Hematopoietic multipotent progenitor cell treated with erythropoietin and hydrocortisone succinate and interleukin-3 and kit ligand, for 8 days (in vitro differentiated cells): ENCODE measurements around the gene PCDHA1.
"Not testable (repeated sequence)": the region's sequence is repeated elsewhere in the genome, so short reads cannot be mapped to it uniquely, and the experiment has no call there.

ENCODE experiments used
- DNase-seq: peaks from one replicate; pipeline ENCODE4 v3.0.0-alpha.2; 2015

PCDHA1 gene

DNA sequence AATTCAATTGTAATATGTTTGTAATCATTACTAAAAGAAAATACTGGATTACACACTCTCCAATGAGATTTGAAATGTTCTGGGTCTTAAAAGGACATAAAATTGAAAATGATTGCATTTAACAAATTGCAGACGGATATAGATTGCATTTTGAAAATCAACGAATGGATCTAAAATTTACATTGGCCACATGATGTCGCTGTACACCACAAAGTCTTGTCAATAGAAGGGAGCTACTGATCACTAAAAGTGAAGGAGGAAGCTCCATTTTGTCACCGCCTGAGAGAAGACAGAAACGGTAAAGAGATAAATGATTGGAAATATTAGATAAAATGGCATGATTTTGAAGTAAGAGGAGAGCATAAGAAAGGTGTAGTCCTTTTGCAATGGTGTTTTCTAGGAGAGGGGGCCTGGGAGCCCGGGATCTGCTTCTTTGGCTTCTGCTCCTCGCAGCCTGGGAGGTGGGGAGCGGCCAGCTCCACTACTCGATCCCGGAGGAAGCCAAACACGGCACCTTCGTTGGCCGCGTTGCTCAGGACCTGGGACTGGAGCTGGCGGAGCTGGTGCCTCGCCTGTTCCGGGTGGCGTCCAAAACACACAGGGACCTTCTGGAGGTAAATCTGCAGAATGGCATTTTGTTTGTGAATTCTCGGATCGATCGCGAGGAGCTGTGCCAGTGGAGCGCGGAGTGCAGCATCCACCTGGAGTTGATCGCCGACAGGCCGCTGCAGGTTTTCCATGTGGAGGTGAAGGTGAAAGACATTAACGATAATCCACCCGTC, at the start of gene PCDHA1:
Gene PCDHA1, plus strand, starts transcription at position 236 of the 782 bp plus-strand sequence.
- peak; percentile 5 for DNase-seq

DNA sequence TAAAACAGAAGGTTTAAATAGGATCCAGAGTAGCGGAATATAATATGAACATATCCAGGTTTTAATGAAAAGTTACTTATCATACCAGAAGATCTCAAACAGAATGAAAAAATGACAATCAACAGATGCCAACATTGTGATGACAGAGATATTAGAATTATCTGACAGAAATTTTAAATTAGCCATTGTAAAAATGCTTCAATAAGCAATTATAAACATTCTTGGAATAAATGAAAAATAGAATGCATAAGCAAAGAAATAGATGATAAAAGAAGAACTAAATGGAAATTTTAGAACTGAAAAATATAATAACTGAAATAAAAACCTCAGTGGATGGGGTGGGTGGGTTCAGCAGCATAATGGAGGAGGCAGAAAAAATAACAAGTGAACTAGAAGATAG, 48.5 kb upstream of the PCDHA1 start:
- DNase-seq = no peak

DNA sequence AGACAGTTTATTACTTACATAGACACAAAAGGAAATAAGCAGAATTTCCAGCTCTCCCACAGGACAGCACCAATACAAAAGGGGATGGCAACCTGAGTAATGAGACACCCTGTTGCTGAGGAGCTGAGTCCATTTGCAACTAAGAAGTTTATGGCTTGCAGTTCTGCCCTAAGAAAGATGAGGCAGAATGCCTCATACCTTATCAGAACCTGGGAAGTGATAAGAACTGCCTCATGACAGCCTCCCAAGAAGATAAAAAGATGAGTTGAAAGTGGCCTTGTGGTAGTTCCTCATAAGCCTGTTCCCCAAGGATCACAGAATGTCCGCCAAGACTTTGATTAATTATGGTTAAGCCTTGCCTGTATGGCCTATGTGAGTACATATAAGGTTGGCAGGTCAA, 44.0 kb upstream of the PCDHA1 start:
- no peak for DNase-seq

DNA sequence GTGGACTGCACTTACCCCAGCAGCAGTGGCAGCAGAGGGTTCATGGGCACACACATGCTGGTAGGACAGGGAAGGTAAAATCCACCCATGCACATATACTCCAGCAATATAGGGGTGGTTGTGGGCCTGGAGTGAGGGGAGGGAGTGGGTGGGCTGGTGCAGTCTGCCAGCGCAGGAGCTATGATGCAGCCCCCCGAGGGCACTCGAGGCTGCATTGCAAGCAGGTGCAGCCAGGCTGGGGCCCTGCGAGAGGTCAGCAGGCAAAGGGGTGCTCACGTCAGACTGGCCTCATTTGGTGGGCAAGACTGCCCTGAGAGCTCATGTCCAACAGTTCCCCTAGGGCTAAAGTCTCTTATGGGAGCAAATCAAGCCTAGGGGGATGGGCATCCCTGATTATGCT, 32.4 kb upstream of the PCDHA1 start:
- DNase-seq = no peak

DNA sequence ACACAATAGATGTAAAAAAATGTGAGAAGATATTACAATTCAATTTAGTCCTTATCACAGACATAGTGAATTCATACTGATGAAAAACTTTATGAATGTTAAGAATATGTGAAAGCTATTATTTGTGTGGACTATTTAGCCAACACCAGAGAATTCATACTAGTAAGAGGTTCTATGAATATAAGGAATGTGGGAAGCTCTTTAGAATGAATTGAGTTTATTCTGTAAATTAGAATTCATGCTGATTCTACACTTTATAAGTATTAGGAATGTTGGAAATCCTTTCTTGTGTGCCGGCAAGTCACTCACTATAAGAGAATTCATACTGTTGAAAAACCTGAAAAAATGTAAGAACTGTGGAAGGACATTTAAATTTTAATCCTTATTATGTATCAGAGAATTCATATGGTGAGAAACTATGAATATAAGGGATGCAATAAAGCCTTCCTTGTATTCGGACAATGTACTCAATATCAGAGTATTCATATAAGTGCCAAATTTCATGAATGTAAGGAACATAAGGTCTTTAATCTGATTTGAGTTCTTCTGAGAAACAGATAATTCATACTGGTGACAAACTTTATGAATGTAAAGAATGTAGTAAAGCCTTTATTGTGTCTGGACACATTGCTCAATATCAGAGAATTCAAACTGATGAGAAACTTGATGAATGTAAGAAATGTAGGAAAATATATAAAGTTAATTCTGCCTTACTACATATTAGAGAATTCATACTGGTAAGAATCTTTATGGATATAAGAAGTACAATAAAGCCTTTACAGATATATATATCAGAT, 21.6 kb upstream of the PCDHA1 start:
- peak; percentile 6 for DNase-seq

DNA sequence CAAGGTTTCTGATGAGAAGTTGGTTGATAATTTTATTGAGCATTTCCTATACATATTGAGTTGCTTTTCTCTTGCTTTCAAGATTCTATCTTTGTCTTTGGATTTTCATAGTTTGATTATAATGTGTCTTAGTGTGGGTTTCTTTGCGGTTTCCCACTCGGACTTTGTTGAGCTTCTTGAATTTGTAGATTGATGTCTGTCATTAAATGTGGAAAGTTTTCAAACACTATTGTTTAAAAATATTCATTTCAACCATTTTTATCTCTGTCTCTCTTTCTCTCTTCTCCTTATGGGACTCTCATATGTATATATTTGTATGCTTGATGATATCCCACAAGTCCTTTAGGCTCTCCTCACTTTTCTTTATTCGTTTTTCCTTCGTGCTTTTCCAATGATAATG, 18.5 kb upstream of the PCDHA1 start:
- no peak for DNase-seq

DNA sequence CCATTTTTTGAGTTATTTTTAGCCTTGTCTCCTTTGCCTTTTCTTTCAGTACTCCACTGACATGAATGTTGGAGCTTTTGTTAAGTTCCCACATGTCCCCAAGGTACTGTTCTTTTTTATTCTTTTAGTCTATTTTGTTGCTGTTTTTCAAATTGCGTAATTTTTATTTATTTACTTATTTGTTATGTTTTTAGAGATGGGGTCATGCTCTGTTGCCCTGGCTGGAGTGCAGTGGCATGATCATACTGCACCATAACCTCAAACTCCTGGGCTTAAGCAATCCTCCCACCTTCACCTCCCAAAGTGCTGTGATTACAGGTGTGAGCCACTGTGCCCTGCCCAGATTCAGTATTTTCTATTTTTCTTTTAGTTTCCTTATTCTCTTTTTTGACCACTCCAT, 5.4 kb upstream of the PCDHA1 start:
- DNase-seq = no peak

DNA sequence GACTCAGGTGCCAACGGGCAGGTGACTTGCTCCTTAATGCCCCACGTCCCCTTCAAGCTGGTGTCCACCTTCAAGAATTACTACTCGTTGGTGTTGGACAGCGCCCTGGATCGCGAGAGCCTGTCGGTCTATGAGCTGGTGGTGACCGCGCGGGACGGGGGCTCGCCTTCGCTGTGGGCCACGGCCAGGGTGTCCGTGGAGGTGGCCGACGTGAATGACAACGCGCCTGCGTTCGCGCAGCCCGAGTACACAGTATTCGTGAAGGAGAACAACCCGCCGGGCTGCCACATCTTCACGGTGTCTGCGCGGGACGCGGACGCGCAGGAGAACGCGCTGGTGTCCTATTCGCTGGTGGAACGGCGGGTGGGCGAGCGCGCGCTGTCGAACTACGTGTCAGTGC, 1.5 kb downstream of the PCDHA1 start:
- DNase-seq = not testable (repeated sequence)

DNA sequence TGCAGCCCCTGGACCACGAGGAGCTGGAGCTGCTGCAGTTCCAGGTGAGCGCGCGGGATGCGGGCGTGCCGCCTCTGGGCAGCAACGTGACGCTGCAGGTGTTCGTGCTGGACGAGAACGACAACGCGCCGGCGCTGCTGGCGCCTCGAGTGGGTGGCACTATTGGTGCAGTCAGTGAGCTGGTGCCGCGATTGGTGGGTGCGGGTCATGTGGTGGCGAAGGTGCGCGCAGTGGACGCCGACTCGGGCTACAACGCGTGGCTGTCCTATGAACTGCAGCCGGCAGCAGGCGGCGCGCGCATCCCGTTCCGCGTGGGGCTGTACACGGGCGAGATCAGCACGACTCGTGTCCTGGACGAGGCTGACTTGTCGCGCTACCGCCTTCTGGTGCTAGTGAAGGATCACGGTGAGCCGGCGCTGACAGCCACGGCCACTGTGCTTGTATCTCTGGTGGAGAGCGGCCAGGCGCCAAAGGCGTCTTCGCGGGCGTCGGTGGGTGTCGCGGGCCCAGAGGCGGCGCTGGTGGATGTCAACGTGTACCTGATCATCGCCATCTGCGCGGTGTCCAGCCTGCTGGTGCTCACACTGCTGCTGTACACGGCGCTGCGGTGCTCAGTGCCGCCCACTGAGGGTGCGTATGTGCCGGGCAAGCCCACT, 2.0 kb downstream of the PCDHA1 start:
- DNase-seq = not testable (repeated sequence)

DNA sequence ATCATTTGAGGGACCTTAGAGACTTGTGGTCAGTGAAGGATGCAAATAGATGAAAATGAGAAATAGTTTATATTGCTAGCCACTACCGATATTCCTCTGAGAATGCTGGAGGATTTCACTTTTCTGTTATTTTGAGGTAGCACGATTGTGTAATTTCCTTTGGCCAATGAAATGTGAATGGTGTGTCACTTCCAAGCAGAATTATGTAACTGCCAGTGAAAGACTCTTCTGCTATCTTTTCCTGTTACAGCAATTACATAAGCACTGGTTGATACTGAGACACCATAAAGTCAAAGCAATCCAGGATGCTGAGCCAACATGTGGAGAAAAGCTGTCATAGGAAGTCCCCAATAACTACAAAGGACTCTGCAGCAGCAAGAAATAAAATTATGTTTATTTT, 5.1 kb downstream of the PCDHA1 start:
- no peak for DNase-seq

DNA sequence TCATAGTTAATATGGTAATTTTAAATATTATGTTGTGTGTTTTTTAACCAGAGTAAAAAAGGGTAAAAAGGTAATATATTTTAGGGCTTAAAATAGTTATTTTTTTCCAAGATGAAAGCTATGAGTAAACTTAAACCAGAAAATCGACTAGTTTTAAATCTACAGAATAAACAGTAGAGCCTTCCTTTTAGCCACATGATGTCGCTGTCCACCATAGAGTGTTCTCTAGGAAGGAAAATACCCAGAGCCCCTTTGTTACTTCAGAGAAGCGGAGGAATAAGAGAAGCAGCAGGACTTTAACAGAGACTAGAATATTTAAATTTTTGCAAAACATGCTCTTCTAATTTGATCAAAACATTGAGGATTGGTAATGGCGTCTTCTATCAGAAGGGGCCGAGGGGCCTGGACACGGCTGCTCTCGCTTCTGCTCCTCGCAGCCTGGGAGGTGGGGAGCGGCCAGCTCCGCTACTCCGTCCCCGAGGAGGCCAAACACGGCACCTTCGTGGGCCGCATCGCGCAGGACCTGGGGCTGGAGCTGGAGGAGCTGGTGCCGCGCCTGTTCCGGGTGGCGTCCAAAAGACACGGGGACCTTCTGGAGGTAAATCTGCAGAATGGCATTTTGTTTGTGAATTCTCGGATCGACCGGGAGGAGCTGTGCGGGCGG, 8.8 kb downstream of the PCDHA1 start, which contains the start of gene PCDHA2:
Gene PCDHA2, plus strand, starts transcription at position 258 of the 664 bp plus-strand sequence.
- DNase-seq = no peak

DNA sequence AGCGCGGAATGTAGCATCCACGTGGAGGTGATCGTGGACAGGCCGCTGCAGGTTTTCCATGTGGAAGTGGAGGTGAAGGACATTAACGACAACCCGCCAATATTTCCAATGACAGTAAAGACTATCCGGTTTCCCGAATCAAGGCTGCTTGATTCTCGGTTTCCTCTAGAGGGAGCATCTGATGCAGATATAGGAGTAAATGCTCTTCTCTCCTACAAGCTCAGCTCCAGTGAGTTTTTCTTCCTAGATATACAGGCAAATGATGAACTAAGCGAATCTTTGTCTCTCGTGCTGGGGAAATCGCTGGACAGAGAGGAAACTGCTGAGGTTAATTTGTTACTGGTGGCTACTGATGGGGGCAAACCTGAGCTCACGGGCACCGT, 9.3 kb downstream of the PCDHA1 start:
- peak; percentile 3 for DNase-seq

DNA sequence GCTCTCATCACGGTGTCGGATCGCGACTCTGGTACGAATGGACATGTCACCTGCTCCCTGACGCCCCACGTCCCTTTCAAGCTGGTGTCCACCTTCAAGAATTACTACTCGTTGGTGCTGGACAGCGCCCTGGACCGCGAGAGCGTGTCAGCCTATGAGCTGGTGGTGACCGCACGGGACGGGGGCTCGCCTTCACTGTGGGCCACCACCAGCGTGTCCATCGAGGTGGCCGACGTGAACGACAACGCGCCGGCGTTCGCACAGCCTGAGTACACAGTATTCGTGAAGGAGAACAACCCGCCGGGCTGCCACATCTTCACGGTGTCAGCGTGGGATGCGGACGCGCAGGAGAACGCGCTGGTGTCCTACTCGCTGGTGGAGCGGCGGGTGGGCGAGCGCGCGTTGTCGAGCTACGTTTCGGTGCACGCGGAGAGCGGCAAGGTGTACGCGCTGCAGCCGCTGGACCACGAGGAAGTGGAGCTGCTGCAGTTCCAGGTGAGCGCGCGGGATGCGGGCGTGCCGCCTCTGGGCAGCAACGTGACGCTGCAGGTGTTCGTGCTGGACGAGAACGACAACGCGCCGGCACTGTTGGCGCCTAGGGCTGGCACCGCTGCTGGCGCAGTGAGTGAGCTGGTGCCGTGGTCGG, 10.3 kb downstream of the PCDHA1 start:
- DNase-seq = not testable (repeated sequence)

DNA sequence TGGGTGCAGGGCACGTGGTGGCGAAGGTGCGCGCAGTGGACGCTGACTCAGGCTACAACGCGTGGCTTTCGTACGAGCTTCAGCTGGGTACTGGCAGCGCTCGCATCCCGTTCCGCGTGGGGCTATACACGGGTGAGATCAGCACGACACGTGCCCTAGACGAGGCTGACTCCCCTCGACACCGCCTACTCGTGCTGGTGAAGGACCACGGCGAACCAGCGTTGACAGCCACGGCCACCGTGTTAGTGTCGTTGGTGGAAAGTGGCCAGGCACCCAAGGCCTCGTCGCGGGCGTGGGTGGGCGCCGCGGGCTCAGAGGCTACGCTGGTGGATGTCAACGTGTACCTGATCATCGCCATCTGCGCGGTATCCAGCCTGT, 10.8 kb downstream of the PCDHA1 start:
- DNase-seq = no peak

DNA sequence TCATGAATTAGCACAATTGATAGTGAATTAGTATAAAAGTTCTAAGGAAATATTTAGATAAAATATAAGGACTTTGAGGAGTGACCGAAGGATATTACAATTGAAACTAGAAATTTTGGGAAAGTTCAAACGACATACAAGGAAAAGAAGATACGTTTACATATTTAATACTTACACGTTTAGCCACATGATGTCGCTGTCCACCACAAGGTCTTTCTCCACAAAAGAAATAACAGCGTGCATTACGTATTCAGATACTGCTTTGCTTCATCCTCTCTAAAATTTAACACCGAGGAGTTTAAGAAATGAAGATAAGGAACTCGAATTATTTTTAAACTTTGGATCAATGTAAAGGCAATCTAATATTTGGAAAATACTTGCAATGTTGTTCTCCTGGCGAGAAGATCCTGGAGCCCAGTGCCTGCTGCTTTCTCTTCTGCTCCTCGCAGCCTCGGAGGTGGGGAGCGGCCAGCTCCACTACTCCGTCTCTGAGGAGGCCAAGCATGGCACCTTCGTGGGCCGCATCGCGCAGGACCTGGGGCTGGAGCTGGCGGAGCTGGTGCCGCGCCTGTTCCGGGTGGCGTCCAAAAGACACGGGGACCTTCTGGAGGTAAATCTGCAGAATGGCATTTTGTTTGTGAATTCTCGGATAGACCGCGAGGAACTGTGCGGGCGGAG, 15.0 kb downstream of the PCDHA1 start, which contains the start of gene PCDHA3:
Gene PCDHA3, plus strand, starts transcription at position 242 of the 678 bp plus-strand sequence.
- DNase-seq = peak; percentile 9

DNA sequence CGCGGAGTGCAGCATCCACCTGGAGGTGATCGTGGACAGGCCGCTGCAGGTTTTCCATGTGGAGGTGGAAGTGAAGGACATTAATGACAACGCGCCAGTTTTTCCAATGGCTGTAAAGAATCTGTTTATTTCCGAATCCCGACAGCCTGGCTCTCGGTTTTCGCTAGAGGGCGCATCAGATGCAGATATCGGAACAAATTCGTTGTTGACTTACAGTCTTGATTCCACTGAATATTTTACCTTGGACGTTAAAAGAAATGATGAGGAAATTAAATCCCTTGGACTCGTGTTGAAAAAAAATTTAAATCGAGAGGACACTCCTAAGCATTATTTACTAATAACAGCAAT, 15.5 kb downstream of the PCDHA1 start:
- no peak for DNase-seq

DNA sequence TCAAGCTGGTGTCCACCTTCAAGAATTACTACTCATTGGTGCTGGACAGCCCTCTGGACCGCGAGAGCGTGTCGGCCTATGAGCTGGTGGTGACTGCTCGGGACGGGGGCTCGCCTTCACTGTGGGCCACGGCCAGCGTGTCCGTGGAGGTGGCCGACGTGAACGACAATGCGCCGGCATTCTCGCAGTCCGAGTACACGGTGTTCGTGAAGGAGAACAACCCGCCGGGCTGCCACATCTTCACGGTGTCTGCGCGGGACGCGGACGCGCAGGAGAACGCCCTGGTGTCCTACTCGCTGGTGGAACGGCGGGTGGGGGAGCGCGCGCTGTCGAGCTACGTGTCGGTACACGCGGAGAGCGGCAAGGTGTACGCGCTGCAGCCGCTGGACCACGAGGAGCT, 16.4 kb downstream of the PCDHA1 start:
- DNase-seq = not testable (repeated sequence)

DNA sequence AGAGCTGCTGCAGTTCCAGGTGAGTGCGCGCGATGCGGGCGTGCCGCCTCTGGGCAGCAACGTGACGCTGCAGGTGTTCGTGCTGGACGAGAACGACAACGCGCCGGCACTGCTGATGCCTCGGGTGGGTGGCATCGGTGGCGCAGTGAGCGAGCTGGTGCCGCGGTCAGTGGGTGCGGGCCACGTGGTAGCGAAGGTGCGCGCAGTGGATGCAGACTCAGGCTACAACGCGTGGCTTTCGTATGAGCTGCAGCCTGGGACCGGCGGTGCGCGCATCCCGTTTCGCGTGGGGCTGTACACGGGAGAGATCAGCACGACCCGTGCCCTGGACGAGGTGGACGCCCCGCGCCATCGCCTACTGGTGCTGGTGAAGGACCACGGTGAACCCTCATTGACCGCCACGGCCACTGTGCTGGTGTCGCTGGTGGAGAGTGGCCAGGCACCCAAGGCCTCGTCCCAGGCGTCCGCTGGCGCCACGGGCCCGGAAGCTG, 16.9 kb downstream of the PCDHA1 start:
- DNase-seq = no peak

DNA sequence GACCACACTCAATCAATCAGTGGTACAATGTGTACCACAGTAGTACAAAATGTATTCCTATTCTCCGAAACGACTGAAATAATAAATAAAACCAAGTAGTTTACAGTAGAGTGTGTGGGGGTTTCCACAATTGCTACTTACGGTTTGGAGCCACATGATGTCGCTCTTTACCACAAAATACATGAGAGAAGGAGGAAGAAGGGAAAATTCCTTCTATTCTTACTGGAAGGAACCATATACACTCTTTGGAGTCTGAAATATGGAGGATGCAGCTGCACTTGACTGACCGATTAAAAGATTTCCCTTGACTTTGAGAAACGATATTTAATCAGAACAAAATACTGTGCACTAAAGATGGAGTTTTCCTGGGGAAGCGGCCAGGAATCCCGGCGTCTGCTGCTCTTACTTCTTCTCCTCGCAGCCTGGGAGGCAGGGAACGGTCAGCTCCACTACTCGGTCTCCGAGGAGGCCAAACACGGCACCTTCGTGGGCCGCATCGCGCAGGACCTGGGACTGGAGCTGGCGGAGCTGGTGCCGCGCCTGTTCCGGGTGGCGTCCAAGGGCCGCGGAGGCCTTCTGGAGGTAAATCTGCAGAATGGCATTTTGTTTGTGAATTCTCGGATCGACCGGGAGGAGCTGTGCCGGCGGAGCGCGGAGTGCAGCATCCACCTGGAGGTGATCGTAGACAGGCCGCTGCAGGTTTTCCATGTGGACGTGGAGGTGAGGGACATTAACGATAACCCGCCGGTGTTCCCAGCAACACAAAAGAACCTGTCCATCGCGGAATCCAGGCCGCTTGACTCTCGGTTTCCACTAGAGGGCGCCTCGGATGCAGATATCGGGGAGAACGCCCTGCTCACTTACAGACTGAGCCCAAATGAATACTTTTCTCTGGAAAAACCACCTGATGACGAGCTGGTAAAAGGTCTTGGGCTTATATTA, 21.2 kb downstream of the PCDHA1 start, which contains the start of gene PCDHA4:
Gene PCDHA4, plus strand, starts transcription at position 235 of the 942 bp plus-strand sequence.
- peak; percentile 22 for DNase-seq

DNA sequence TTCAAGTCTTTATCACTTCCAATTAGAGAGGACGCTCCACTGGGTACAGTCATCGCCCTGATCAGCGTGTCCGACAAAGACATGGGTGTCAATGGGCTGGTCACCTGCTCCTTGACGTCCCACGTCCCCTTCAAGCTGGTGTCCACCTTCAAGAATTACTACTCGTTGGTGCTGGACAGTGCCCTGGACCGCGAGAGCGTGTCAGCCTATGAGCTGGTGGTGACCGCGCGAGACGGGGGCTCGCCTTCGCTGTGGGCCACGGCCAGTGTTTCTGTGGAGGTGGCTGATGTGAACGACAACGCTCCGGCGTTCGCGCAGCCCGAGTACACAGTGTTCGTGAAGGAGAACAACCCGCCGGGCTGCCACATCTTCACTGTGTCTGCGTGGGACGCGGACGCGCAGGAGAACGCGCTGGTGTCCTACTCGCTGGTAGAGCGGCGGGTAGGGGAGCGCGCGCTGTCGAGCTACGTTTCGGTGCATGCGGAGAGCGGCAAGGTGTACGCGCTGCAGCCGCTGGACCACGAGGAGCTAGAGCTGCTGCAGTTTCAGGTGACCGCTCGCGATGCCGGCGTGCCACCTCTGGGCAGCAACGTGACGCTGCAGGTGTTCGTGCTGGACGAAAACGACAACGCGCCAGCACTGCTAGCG, 22.4 kb downstream of the PCDHA1 start:
- DNase-seq = not testable (repeated sequence)
